Heart left ventricle (tissue), 16 donors: ENCODE results near the gene STATH. TPM values are rescaled to one million over a fixed set of nuclear protein-coding genes. Genes with fewer than 3 reads are reported as not detected.
"Not testable (repeated sequence)": the region's sequence is repeated elsewhere in the genome, so short reads cannot be mapped to it uniquely, and the experiment has no call there.

ENCODE experiments used
- ATAC-seq, 4 donors: fragments of 200-7000 bp; cut with Tn5 transposase; one replicate each; pipeline ENCODE4 v1.9.1; 2020 to 2022; ENCODE audit warnings: moderate library complexity in 4 of 4, mild to moderate bottlenecking in 3 of 4, moderate number of reproducible peaks in 1 of 4
- DNase-seq, 5 donors: peaks; one replicate each; pipeline ENCODE4 v3.0.0-alpha.2; 2020
- H3K27ac ChIP-seq, 12 donors: fragments of 200-600 bp; sonication (generic) in 4 of 12; one replicate each; pipeline versions ENCODE4 v1.5.0 to v1.8.0; 2016 to 2022; ENCODE audit warnings: mild to moderate bottlenecking in 2 of 12
- H3K27me3 ChIP-seq, 9 donors: fragments of 200-600 bp; sonication (generic) in 2 of 9; one replicate each; pipeline versions ENCODE4 v1.5.1 to v1.8.0; 2016 to 2022; ENCODE audit warnings: mild to moderate bottlenecking in 3 of 9
- H3K36me3 ChIP-seq, 9 donors: fragments of 200-600 bp; sonication (generic) in 2 of 9; one replicate each; pipeline versions ENCODE4 v1.5.0 to v1.8.0; 2018 to 2022; ENCODE audit warnings: mild to moderate bottlenecking in 2 of 9
- H3K4me1 ChIP-seq, 12 donors: fragments of 200-600 bp; sonication (generic) in 4 of 12; one replicate each; pipeline versions ENCODE4 v1.5.0 to v1.8.0; 2016 to 2022; ENCODE audit warnings: mild to moderate bottlenecking in 3 of 12
- H3K4me3 ChIP-seq, 12 donors: fragments of 200-600 bp; sonication (generic) in 4 of 12; one replicate each; pipeline versions ENCODE4 v1.5.0 to v1.8.0; 2017 to 2022; ENCODE audit warnings: mild to moderate bottlenecking in 9 of 12, moderate library complexity in 4 of 12
- H3K9me3 ChIP-seq, 12 donors: fragments of 200-600 bp; sonication (generic) in 4 of 12; one replicate each; pipeline versions ENCODE4 v1.5.0 to v1.8.0; 2016 to 2022; ENCODE audit warnings: mild to moderate bottlenecking in 1 of 12
- CTCF ChIP-seq, 12 donors: fragments of 200-600 bp; sonication (generic) in 4 of 12; IDR thresholded peaks; one replicate each; pipeline versions ENCODE4 v1.5.0 to v1.8.0; 2018 to 2022; ENCODE audit warnings: antibody characterized with exemption in 12 of 12, mild to moderate bottlenecking in 5 of 12
- POLR2A ChIP-seq, 2 donors: fragments of 450-650 bp; IDR thresholded peaks; one replicate each; pipeline ENCODE4 v1.6.1; 2017; ENCODE audit warnings: antibody characterized with exemption in 2 of 2, mild to moderate bottlenecking in 2 of 2, moderate library complexity in 2 of 2
- WGBS, 4 donors: extraction: QIAGEN DNeasy Blood & Tissue Kit in 2 of 4; methylation state at CpG; one replicate each; pipeline versions ENCODE4 v1.1.5 to v1.1.7; 2013 to 2018; 5-methylcytosine and 5-hydroxymethylcytosine counted together
- intact Hi-C, 10 donors: fragments of 100-400 bp; cut with DNase I; formaldehyde crosslinking; loops; one replicate each; pipeline versions ENCODE4 v1.11.1 to v1.14.2; 2022
- polyA plus RNA-seq, 2 donors: library from polyadenylated mRNA; stranded (reverse); fragments of 200-250 nt; gene quantifications; one replicate each; pipeline ENCODE4 v1.2.3, GENCODE V29; 2013
- total RNA-seq, 9 donors: library from RNA; depleted of rRNA in 2 of 9; stranded (reverse); fragments of >200 nt in 2 of 9; fragmentation: NEBNext Ultra II Directional in 3 of 9; extraction: Animal tissue kit (Norgen Biotek cat#: 25700) in 3 of 9; gene quantifications; one replicate each; pipeline versions ENCODE4 v1.1.0 to v1.2.4, GENCODE V29; 2016 to 2023
- donor health status: ischemic (EF 13 %, LVEDD 7.1; RV severe dilation, severe dysfunction).
- donor health status: healthy with polysubstance abuse.
- donor health status: DM: no; HTN: yes; CAD: no.
- donor health status: DM: no; HTN: no; CAD: no.
- donor health status: ischemic (EF 25% LVEDD 6.9; RV normal size, moderate dysfunction).
- donor health status: ischemic (EF 25% LVEDD 5.7; RV mildly dilated, moderate dysfunction).
- donor health status: healthy.
- donor health status: DM: yes; HTN: yes; CAD: no.
- donor health status: ischemic (EF 35%, LVEDD 5.7; RV mildly dilated, moderate dysfunction).
- donor health status: nonischemic (EF 11% LVEDD 7.7; RV severe dilation, severe dysfunction).
- donor health status: DM: yes; HTN: yes; CAD: no.
- donor health status: PGD.
- donor health status: ischemic (EF 29% LVEDD 5.4; RV normal size, mild dysfunction).
- donor health status: nonischemic (EF 23%, LVEDD 6.1; RV moderate dilation, normal function).

STATH gene
- total and polyA plus RNA-seq, 11 donors: not detected

GRCh38 chr4:70000711-70001110 lies 4.9 kb downstream of the STATH start:
- Histone ChIP-seq H3K4me3 (no peak overlapping the region), H3K9me3 (no peaks in the 10 kb centered on the region), H3K4me1 (no peaks in the 10 kb centered on the region), H3K27me3 (no peaks in the 10 kb centered on the region), H3K36me3 (no peaks in the 10 kb centered on the region), H3K27ac (no peak overlapping the region)
- TF ChIP-seq POLR2A (IDR thresholded peaks at IDR 0.05): no peak
- TF ChIP-seq CTCF (IDR thresholded peaks at IDR 0.05): no peak
- no peak for ATAC-seq
- intact Hi-C loops: no loop called here
- 67 to 88% (median 68%) methylated on average over 1 of the region's 1 CpG for WGBS, 4 donors
- DNase-seq: no peak

- no peaks in the 10 kb centered on the region for H3K4me1 ChIP-seq
These were observed 6.7 kb downstream of the STATH start for GRCh38 chr4:70002507-70002906.

GRCh38 chr4:70008771-70009170 lies 13.0 kb downstream of the STATH start:
- no peak overlapping the region for H3K4me3 ChIP-seq
- peaks cover 0 to 7% (median 0%) of the 10 kb centered on the region in 12 donors for H3K9me3 ChIP-seq
- no peaks in the 10 kb centered on the region for H3K36me3 ChIP-seq
- DNase-seq: no peak
- ATAC-seq: no peak
- H3K27ac ChIP-seq: no peak overlapping the region
- no peaks in the 10 kb centered on the region for H3K27me3 ChIP-seq
- no peaks in the 10 kb centered on the region for H3K4me1 ChIP-seq
- 36 to 45% (median 41%) methylated on average over 3 of the region's 3 CpGs for WGBS, 4 donors
- intact Hi-C loops: no loop called here
- TF ChIP-seq POLR2A (IDR thresholded peaks at IDR 0.05) (no peak), CTCF (IDR thresholded peaks at IDR 0.05) (no peak)

More at GRCh38 chr4:70002507-70002906, 6.7 kb downstream of the STATH start:
- no peak for TF ChIP-seq POLR2A (IDR thresholded peaks at IDR 0.05)
- no peak for TF ChIP-seq CTCF (IDR thresholded peaks at IDR 0.05)
- Histone ChIP-seq H3K36me3 (no peaks in the 10 kb centered on the region), H3K27me3 (no peaks in the 10 kb centered on the region), H3K27ac (no peak overlapping the region), H3K4me3 (no peak overlapping the region), H3K9me3 (peaks cover 0 to 2% (median 0%) of the 10 kb centered on the region in 12 donors)
- ATAC-seq: no peak
- DNase-seq: no peak
- intact Hi-C loops: no loop called here

GRCh38 chr4:70019006-70019405 lies 23.2 kb downstream of the STATH start:
- H3K4me1 ChIP-seq, ATAC-seq, H3K4me3 ChIP-seq, H3K36me3 ChIP-seq, H3K27me3 ChIP-seq, H3K27ac ChIP-seq, DNase-seq, intact Hi-C loops, H3K9me3 ChIP-seq: not testable (repeated sequence)
- WGBS, 4 donors: 80 to 94% (median 83%) methylated on average over 5 to 10 of the region's 10 CpGs; no CpG with 5 or more reads in 1 of the 4 donors

- Histone ChIP-seq H3K4me1 (no peaks in the 10 kb centered on the region), H3K36me3 (no peaks in the 10 kb centered on the region), H3K27ac (no peak overlapping the region), H3K27me3 (no peaks in the 10 kb centered on the region), H3K9me3 (no peaks in the 10 kb centered on the region), H3K4me3 (no peak overlapping the region)
- DNase-seq (no peak), ATAC-seq (no peak)
- TF ChIP-seq POLR2A (IDR thresholded peaks at IDR 0.05) (no peak), CTCF (IDR thresholded peaks at IDR 0.05) (no peak)
- WGBS, 4 donors: 73 to 82% (median 77%) methylated on average over 2 of the region's 2 CpGs
- intact Hi-C loops: no loop called here
These were observed 27.5 kb downstream of the STATH start for GRCh38 chr4:70023218-70023617.
